ENCODE measurements around the gene DNAJC7. TPM values are rescaled to one million over a fixed set of nuclear protein-coding genes. Genes with fewer than 3 reads are reported as not detected.
A peak's percentile ranks its signal among the peaks of the same experiment; 100 is the strongest.

The DNAJC7 gene
- total and polyA plus RNA-seq, 4 donors, result 87.3 to 133 (median 108) TPM

- peak overlapping the region; percentile 19 for H3K27ac ChIP-seq (ENCODE audit: low read depth, low read length)
- WGBS (ENCODE audit: insufficient coverage), result 86% methylated on average over 16 of the region's 18 CpGs
- no peaks in the 10 kb centered on the region for H3K9me3 ChIP-seq (ENCODE audit: control insufficient read depth, insufficient read depth, low read length)
- H3K4me3 ChIP-seq (ENCODE audit: low read depth, low read length), result peak overlapping the region; percentile 22
- peaks cover 72% of the 10 kb centered on the region for H3K4me1 ChIP-seq (ENCODE audit: control insufficient read depth, insufficient read depth, low read length)
- H3K36me3 ChIP-seq (ENCODE audit: control insufficient read depth, insufficient read depth, low read length), result peaks cover 85% of the 10 kb centered on the region
- DNase-seq (ENCODE audit: low read depth in 4 of 6, low spot score in 6 of 6), result no peak
- no peaks in the 10 kb centered on the region for H3K27me3 ChIP-seq (ENCODE audit: control insufficient read depth, insufficient read depth, low read length)
These were observed 45.3 kb downstream of the DNAJC7 start for GRCh38 chr17:41971721-41972523.

DNA sequence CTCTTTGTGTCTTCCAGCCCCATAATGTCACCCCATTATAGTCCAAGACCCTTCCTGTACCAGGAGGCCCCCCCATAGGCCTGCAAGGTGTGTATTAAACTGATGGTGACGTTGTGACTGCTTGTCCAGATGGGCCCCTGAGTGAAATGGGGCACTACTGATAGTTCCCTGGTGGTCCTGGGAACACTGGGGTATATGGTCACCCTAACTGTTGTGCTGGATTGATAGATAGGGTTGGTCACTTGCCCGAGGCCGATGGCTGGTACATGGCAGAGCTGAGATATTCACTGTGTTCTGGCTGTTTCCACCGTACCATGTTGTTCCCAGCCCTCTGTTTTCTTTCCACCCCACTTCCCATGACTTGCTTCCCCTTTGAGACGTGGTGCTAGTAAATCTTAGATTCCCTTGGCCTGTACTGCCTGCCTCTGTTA, 46.3 kb downstream of the DNAJC7 start:
- Histone ChIP-seq H3K27me3 (ENCODE audit: control insufficient read depth, insufficient read depth, low read length) (no peaks in the 10 kb centered on the region), H3K9me3 (ENCODE audit: control insufficient read depth, insufficient read depth, low read length) (no peaks in the 10 kb centered on the region), H3K27ac (ENCODE audit: low read depth, low read length) (peak overlapping the region; percentile 52), H3K4me3 (ENCODE audit: low read depth, low read length) (peak overlapping the region; percentile 28), H3K4me1 (ENCODE audit: control insufficient read depth, insufficient read depth, low read length) (peaks cover 73% of the 10 kb centered on the region), H3K36me3 (ENCODE audit: control insufficient read depth, insufficient read depth, low read length) (peaks cover 75% of the 10 kb centered on the region)
- 100% methylated on average over 1 of the region's 5 CpGs for WGBS (ENCODE audit: insufficient coverage)
- DNase-seq (ENCODE audit: low read depth in 4 of 6, low spot score in 6 of 6), result no peak

DNA sequence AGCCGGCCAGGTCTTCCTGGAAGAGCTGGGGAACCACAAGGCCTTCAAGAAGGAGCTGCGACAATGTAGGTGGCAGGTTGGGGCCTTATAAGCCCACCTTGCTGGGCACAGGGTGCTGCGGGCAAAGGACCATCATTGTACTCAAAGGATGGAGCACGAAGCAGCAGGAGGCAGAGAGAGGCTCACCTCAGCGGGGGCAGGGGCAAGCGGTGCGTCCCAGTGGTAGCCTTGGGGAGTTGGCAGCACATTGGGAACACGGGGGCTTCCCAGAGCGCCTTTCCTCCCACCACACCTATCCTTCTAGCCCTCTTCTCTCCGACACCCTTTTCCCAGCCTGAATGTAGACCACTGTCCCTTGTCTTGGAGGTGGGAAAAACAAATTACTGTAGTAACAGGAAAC, 48.6 kb downstream of the DNAJC7 start:
- peaks cover 58% of the 10 kb centered on the region for H3K4me1 ChIP-seq (ENCODE audit: control insufficient read depth, insufficient read depth, low read length)
- no peaks in the 10 kb centered on the region for H3K9me3 ChIP-seq (ENCODE audit: control insufficient read depth, insufficient read depth, low read length)
- peaks cover 63% of the 10 kb centered on the region for H3K36me3 ChIP-seq (ENCODE audit: control insufficient read depth, insufficient read depth, low read length)
- no peak for DNase-seq (ENCODE audit: low read depth in 4 of 6, low spot score in 6 of 6)
- H3K27ac ChIP-seq (ENCODE audit: low read depth, low read length), result peak overlapping the region; percentile 94
- H3K4me3 ChIP-seq (ENCODE audit: low read depth, low read length), result peak overlapping the region; percentile 88
- H3K27me3 ChIP-seq (ENCODE audit: control insufficient read depth, insufficient read depth, low read length), result no peaks in the 10 kb centered on the region
- 92% methylated on average over 7 of the region's 10 CpGs for WGBS (ENCODE audit: insufficient coverage)

DNA sequence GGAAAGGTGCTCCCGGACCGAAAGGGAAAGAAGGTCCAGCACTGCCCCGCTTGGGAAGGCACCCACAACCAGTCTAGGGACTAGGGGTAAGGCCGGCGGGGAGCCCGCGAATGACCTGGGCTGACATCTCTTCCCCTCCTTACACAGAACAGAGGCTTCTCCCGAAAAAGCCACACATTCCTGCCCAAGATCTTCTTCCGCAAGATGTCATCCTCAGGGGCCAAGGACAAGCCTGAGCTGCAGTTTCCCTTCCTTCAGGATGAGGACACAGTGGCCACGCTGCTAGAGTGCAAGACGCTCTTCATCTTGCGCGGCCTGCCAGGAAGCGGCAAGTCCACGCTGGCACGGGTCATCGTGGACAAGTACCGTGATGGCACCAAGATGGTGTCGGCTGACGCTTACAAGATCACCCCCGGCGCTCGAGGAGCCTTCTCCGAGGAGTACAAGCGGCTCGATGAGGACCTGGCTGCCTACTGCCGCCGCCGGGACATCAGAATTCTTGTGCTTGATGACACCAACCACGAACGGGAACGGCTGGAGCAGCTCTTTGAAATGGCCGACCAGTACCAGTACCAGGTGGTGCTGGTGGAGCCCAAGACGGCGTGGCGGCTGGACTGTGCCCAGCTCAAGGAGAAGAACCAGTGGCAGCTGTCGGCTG, 49.2 kb downstream of the DNAJC7 start:
- Histone ChIP-seq H3K36me3 (ENCODE audit: control insufficient read depth, insufficient read depth, low read length) (peaks cover 57% of the 10 kb centered on the region), H3K9me3 (ENCODE audit: control insufficient read depth, insufficient read depth, low read length) (no peaks in the 10 kb centered on the region), H3K4me1 (ENCODE audit: control insufficient read depth, insufficient read depth, low read length) (peaks cover 52% of the 10 kb centered on the region), H3K27ac (ENCODE audit: low read depth, low read length) (peak overlapping the region; percentile 94), H3K4me3 (ENCODE audit: low read depth, low read length) (peak overlapping the region; percentile 88), H3K27me3 (ENCODE audit: control insufficient read depth, insufficient read depth, low read length) (no peaks in the 10 kb centered on the region)
- 90% methylated on average over 36 of the region's 37 CpGs for WGBS (ENCODE audit: insufficient coverage)
- DNase-seq (ENCODE audit: low read depth in 4 of 6, low spot score in 6 of 6), result no peak

- Histone ChIP-seq H3K27ac (ENCODE audit: low read depth, low read length) (peak overlapping the region; percentile 94), H3K36me3 (ENCODE audit: control insufficient read depth, insufficient read depth, low read length) (peaks cover 49% of the 10 kb centered on the region), H3K4me3 (ENCODE audit: low read depth, low read length) (peak overlapping the region; percentile 88), H3K4me1 (ENCODE audit: control insufficient read depth, insufficient read depth, low read length) (peaks cover 54% of the 10 kb centered on the region), H3K9me3 (ENCODE audit: control insufficient read depth, insufficient read depth, low read length) (no peaks in the 10 kb centered on the region), H3K27me3 (ENCODE audit: control insufficient read depth, insufficient read depth, low read length) (no peaks in the 10 kb centered on the region)
- DNase-seq (ENCODE audit: low read depth in 4 of 6, low spot score in 6 of 6), result peak in 3 of 6 donors; percentile 39 to 85 (median 58)
- 16% methylated on average over 37 of the region's 39 CpGs for WGBS (ENCODE audit: insufficient coverage)
These were observed 49.9 kb downstream of the DNAJC7 start for GRCh38 chr17:41967141-41967920.

GRCh38 chr17:41966463-41967140, 50.6 kb downstream of the DNAJC7 start, which contains the start of gene CNP:
Gene CNP, plus strand, starts transcription at chr17:41966795. Its CDS starts 90 bp downstream, at chr17:41966885.
- Histone ChIP-seq H3K36me3 (ENCODE audit: control insufficient read depth, insufficient read depth, low read length) (peaks cover 44% of the 10 kb centered on the region), H3K9me3 (ENCODE audit: control insufficient read depth, insufficient read depth, low read length) (no peaks in the 10 kb centered on the region), H3K27me3 (ENCODE audit: control insufficient read depth, insufficient read depth, low read length) (no peaks in the 10 kb centered on the region), H3K27ac (ENCODE audit: low read depth, low read length) (peak within 1 kb of the TSS; percentile 94), H3K4me1 (ENCODE audit: control insufficient read depth, insufficient read depth, low read length) (peaks cover 48% of the 10 kb centered on the region), H3K4me3 (ENCODE audit: low read depth, low read length) (peak within 1 kb of the TSS; percentile 88)
- DNase-seq (ENCODE audit: low read depth in 4 of 6, low spot score in 6 of 6), result peak; percentile 72 to 96 (median 84)
- 0% methylated on average over 71 of the region's 71 CpGs for WGBS (ENCODE audit: insufficient coverage)

- H3K4me1 ChIP-seq (ENCODE audit: control insufficient read depth, insufficient read depth, low read length), result peaks cover 43% of the 10 kb centered on the region
- no peaks in the 10 kb centered on the region for H3K27me3 ChIP-seq (ENCODE audit: control insufficient read depth, insufficient read depth, low read length)
- H3K36me3 ChIP-seq (ENCODE audit: control insufficient read depth, insufficient read depth, low read length), result peaks cover 43% of the 10 kb centered on the region
- DNase-seq (ENCODE audit: low read depth in 4 of 6, low spot score in 6 of 6), result peak in 1 of 6 donors; percentile 45
- H3K27ac ChIP-seq (ENCODE audit: low read depth, low read length), result peak overlapping the region; percentile 88
- 18% methylated on average over 16 of the region's 18 CpGs for WGBS (ENCODE audit: insufficient coverage)
- H3K9me3 ChIP-seq (ENCODE audit: control insufficient read depth, insufficient read depth, low read length), result no peaks in the 10 kb centered on the region
- peak overlapping the region; percentile 61 for H3K4me3 ChIP-seq (ENCODE audit: low read depth, low read length)
These were observed 51.4 kb downstream of the DNAJC7 start for GRCh38 chr17:41965694-41966462.

- DNase-seq (ENCODE audit: low read depth in 4 of 6, low spot score in 6 of 6), result peak in 5 of 6 donors; percentile 38 to 91 (median 64)
- Histone ChIP-seq H3K36me3 (ENCODE audit: control insufficient read depth, insufficient read depth, low read length) (peaks cover 28% of the 10 kb centered on the region), H3K4me1 (ENCODE audit: control insufficient read depth, insufficient read depth, low read length) (peaks cover 40% of the 10 kb centered on the region), H3K27me3 (ENCODE audit: control insufficient read depth, insufficient read depth, low read length) (no peaks in the 10 kb centered on the region), H3K27ac (ENCODE audit: low read depth, low read length) (no peak overlapping the region), H3K4me3 (ENCODE audit: low read depth, low read length) (no peak overlapping the region), H3K9me3 (ENCODE audit: control insufficient read depth, insufficient read depth, low read length) (no peaks in the 10 kb centered on the region)
- 15% methylated on average over 6 of the region's 9 CpGs for WGBS (ENCODE audit: insufficient coverage)
These were observed 54.3 kb downstream of the DNAJC7 start for GRCh38 chr17:41962768-41963434.

Measured in spinal cord (tissue), 10 donors.